ENCODE data around the gene KCNJ5.
A peak's percentile ranks its signal among the peaks of the same experiment; 100 is the strongest.

Gene KCNJ5

DNA sequence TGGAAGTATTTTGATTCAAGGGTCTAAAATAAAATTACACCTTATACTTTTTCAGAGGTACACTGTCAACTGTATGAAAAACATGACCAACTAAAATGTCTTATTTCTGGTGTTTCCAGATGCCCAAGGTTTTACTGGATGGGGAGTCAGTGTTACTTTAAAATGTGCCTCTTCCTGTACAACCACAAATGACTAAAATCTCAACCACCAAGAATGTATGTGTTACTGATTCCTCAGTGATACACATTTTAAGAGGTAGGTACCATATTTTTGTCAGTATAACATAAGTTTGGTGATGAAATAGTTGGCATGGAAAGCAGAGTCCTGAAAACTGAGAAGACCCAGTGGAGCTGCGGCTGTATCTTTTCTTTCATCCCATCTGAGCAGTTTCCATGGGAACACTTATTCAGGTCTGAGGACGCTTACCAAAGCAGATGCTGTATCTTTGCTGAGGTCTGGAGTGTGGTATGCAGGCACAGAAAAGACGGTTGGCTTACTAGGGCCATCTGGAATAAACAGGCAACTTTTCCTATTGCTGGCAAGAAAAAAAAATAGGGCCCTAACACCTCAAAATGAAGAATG lies 72.7 kb downstream of the KCNJ5 start:
- DNase-seq (ENCODE audit: low read depth in 2 of 2) = peak in 1 of 2 donors; percentile 17

GRCh38 chr11:128964463-128964930 lies 73.3 kb downstream of the KCNJ5 start:
- TF ChIP-seq CTCF (IDR thresholded peaks at IDR 0.05; ENCODE audit: low read depth, low read length) = no peak
- no peak overlapping the region for H3K4me3 ChIP-seq (replicated peaks in 1 of 2; ENCODE audit: low read depth in 2 of 2, low read length in 2 of 2)
- DNase-seq (ENCODE audit: low read depth in 2 of 2) = no peak

More for the DNA sequence above, 72.7 kb downstream of the KCNJ5 start:
- H3K4me3 ChIP-seq (replicated peaks in 1 of 2; ENCODE audit: low read depth in 2 of 2, low read length in 2 of 2) = no peak overlapping the region
- no peak for TF ChIP-seq CTCF (IDR thresholded peaks at IDR 0.05; ENCODE audit: low read depth, low read length)

GRCh38 chr11:128965485-128965884 lies 74.3 kb downstream of the KCNJ5 start:
- no peak for TF ChIP-seq CTCF (IDR thresholded peaks at IDR 0.05; ENCODE audit: low read depth, low read length)
- H3K4me3 ChIP-seq (replicated peaks in 1 of 2; ENCODE audit: low read depth in 2 of 2, low read length in 2 of 2) = no peak overlapping the region
- DNase-seq (ENCODE audit: low read depth in 2 of 2) = peak in 1 of 2 donors; percentile 11

GRCh38 chr11:128967578-128967977 lies 76.4 kb downstream of the KCNJ5 start:
- no peak for DNase-seq (ENCODE audit: low read depth in 2 of 2)
- TF ChIP-seq CTCF (IDR thresholded peaks at IDR 0.05; ENCODE audit: low read depth, low read length) = no peak
- no peak overlapping the region for H3K4me3 ChIP-seq (replicated peaks in 1 of 2; ENCODE audit: low read depth in 2 of 2, low read length in 2 of 2)

- no peak for DNase-seq (ENCODE audit: low read depth in 2 of 2)
- TF ChIP-seq CTCF (IDR thresholded peaks at IDR 0.05; ENCODE audit: low read depth, low read length) = no peak
- H3K4me3 ChIP-seq (replicated peaks in 1 of 2; ENCODE audit: low read depth in 2 of 2, low read length in 2 of 2) = no peak overlapping the region
These were observed 77.8 kb downstream of the KCNJ5 start for GRCh38 chr11:128968916-128969315.
